DMS 273 (cell line): ENCODE results near the gene IBTK.
"Not testable (repeated sequence)": the region's sequence is repeated elsewhere in the genome, so short reads cannot be mapped to it uniquely, and the experiment has no call there.

ENCODE experiments used
- DNase-seq: peaks from one replicate; lab custom pipeline; 2025; ENCODE audit not compliant: unreplicated experiment; lab: John Stamatoyannopoulos, UW

The IBTK gene

GRCh38 chr6:82246370-82246769, 1.2 kb downstream of the IBTK start:
- no peak for DNase-seq

GRCh38 chr6:82245376-82245775, 2.2 kb downstream of the IBTK start:
- no peak for DNase-seq

- no peak for DNase-seq
Measured at GRCh38 chr6:82243884-82244283, 3.7 kb downstream of the IBTK start.

- no peak for DNase-seq
Measured at GRCh38 chr6:82240186-82240585, 7.4 kb downstream of the IBTK start.

GRCh38 chr6:82239597-82239996, 7.9 kb downstream of the IBTK start:
- no peak for DNase-seq

GRCh38 chr6:82237013-82237412, 10.5 kb downstream of the IBTK start:
- DNase-seq: peak; percentile 27

GRCh38 chr6:82227770-82228169, 19.8 kb downstream of the IBTK start:
- DNase-seq: no peak

GRCh38 chr6:82220167-82220566, 27.4 kb downstream of the IBTK start:
- no peak for DNase-seq

GRCh38 chr6:82217018-82217586, 30.4 kb downstream of the IBTK start:
- no peak for DNase-seq

GRCh38 chr6:82216549-82216948, 31.0 kb downstream of the IBTK start:
- no peak for DNase-seq

GRCh38 chr6:82211326-82211725, 36.2 kb downstream of the IBTK start:
- no peak for DNase-seq

GRCh38 chr6:82208913-82209312, 38.6 kb downstream of the IBTK start:
- no peak for DNase-seq

GRCh38 chr6:82205930-82206392, 41.6 kb downstream of the IBTK start:
- DNase-seq: peak; percentile 4

GRCh38 chr6:82204020-82204419, 43.5 kb downstream of the IBTK start:
- no peak for DNase-seq

- no peak for DNase-seq
Measured at GRCh38 chr6:82197784-82198183, 49.8 kb downstream of the IBTK start.

- DNase-seq: not testable (repeated sequence)
Measured at GRCh38 chr6:82197245-82197644, 50.3 kb downstream of the IBTK start.

- no peak for DNase-seq
Measured at GRCh38 chr6:82196161-82196560, 51.4 kb downstream of the IBTK start.

GRCh38 chr6:82195619-82196018, 51.9 kb downstream of the IBTK start:
- DNase-seq: no peak

GRCh38 chr6:82185948-82186535, 61.5 kb downstream of the IBTK start:
- DNase-seq: no peak

- DNase-seq: no peak
Measured at GRCh38 chr6:82183642-82184282, 63.8 kb downstream of the IBTK start.

- DNase-seq: no peak
Measured at GRCh38 chr6:82182756-82183155, 64.8 kb downstream of the IBTK start.

GRCh38 chr6:82179415-82179814, 68.1 kb downstream of the IBTK start:
- DNase-seq: no peak

- no peak for DNase-seq
Measured at GRCh38 chr6:82178759-82179112, 68.8 kb downstream of the IBTK start.
